K562 (cell line): ENCODE data around the gene METTL22. TPM values are rescaled to one million over a fixed set of nuclear protein-coding genes. Genes with fewer than 3 reads are reported as not detected.
A peak's percentile ranks its signal among the peaks of the same experiment; 100 is the strongest.

ENCODE experiments used
- ATAC-seq: fragments of 200-7000 bp; cut with Tn5 transposase; 3 replicates; pipeline ENCODE4 v1.9.1; 2020; ENCODE audit warnings: moderate library complexity
- BruUV-seq: library from RNA; stranded (reverse); fragments of 400-500 nt; replicated peaks from 2 replicates; lab custom pipeline; 2021; lab: Mats Ljungman, UMichigan
- CTCF ChIA-PET: fragments of 300-600 bp; formaldehyde crosslinking; extraction: SDS; loops from one replicate; lab custom pipeline; 2021; ENCODE audit warnings: low intra/inter-chr PET ratio; lab: Yijun Ruan, JAX
- POLR2A ChIA-PET: fragments of 300-600, 350-650 bp; sonication (Branson Sonifier 250); formaldehyde crosslinking; extraction: SDS; loops from one replicate; lab custom pipeline; 2021; ENCODE audit warnings: antibody characterized with exemption, inconsistent platforms; lab: Yijun Ruan, JAX
- DNase-seq, 4 experiments: peaks; one replicate each; pipeline versions ENCODE4 v3.0.0 to v3.0.0-alpha.2; 2011 to 2018; ENCODE audit warnings: low spot score in 3 of 4, mixed read lengths in 3 of 4; ENCODE audit errors: extremely low read depth in 1 of 4
- FAIRE-seq: peaks from 2 replicates; lab custom pipeline; 2011; peaks lifted over from hg19 to GRCh38; lab: Jason Lieb, UNC
- H2AFZ ChIP-seq: 2 replicates; pipeline ENCODE4 v1.6.0; 2011; ENCODE audit warnings: low read depth, low read length, control low read depth, inconsistent platforms
- H3K27ac ChIP-seq: fragments of 200-600 bp; 3 replicates; pipeline ENCODE4 v1.8.0; 2011; ENCODE audit warnings: low read depth, mild to moderate bottlenecking, control low read depth, inconsistent platforms, low read length, moderate library complexity, mixed read lengths; ENCODE audit errors: extremely low read depth
- H3K27me3 ChIP-seq, 2 experiments: fragments of 300-600 bp in 1 of 2; 2 replicates in 1 of 2; 3 replicates in 1 of 2; pipeline versions ENCODE4 v1.6.0 to v1.8.0; 2011; ENCODE audit warnings: inconsistent platforms in 2 of 2, low read length in 2 of 2, mild to moderate bottlenecking in 1 of 2, mixed read lengths in 1 of 2, moderate library complexity in 1 of 2; ENCODE audit not compliant: control insufficient read depth in 2 of 2, insufficient read depth in 2 of 2
- H3K36me3 ChIP-seq: fragments of 300-600 bp; 3 replicates; pipeline ENCODE4 v1.8.0; 2011; ENCODE audit warnings: mild to moderate bottlenecking, low read length, inconsistent platforms; ENCODE audit not compliant: control insufficient read depth, insufficient read depth
- H3K4me1 ChIP-seq, 2 experiments: fragments of 200-600 bp in 1 of 2; replicated peaks in 1 of 2; 2 replicates in 1 of 2; 3 replicates in 1 of 2; pipeline versions ENCODE4 v1.5.1 to v1.8.0; 2011; ENCODE audit warnings: inconsistent platforms in 2 of 2, low read length in 2 of 2, mild to moderate bottlenecking in 1 of 2, mixed read lengths in 1 of 2, moderate library complexity in 1 of 2; ENCODE audit not compliant: control insufficient read depth in 2 of 2, insufficient read depth in 2 of 2
- H3K4me2 ChIP-seq: 2 replicates; pipeline ENCODE4 v1.6.1; 2011; ENCODE audit warnings: low read length, control low read depth, inconsistent platforms, mixed read lengths; ENCODE audit not compliant: insufficient read depth
- H3K4me3 ChIP-seq: fragments of 200-600 bp; sonication (generic), shearing (Covaris generic); 2 replicates; pipeline ENCODE4 v1.5.1; 2016; ENCODE audit warnings: control low read depth, inconsistent platforms
- H3K79me2 ChIP-seq: fragments of 200-600 bp; 3 replicates; pipeline ENCODE4 v1.8.0; 2011; ENCODE audit warnings: low read length, inconsistent platforms; ENCODE audit not compliant: control insufficient read depth, insufficient read depth
- H3K9ac ChIP-seq, 2 experiments: 2 replicates each; pipeline versions ENCODE4 v1.6.0 to v1.6.1; 2011; ENCODE audit warnings: low read depth in 2 of 2, low read length in 2 of 2, control low read depth in 1 of 2, inconsistent platforms in 1 of 2, mild to moderate bottlenecking in 1 of 2, mixed read lengths in 1 of 2; ENCODE audit not compliant: insufficient read depth in 1 of 2
- H3K9me1 ChIP-seq: one replicate; pipeline ENCODE4 v1.6.0; 2011; ENCODE audit warnings: inconsistent platforms, mild to moderate bottlenecking, low read length, moderate library complexity; ENCODE audit not compliant: control insufficient read depth, insufficient read depth
- H3K9me3 ChIP-seq: replicated peaks from 2 replicates; pipeline ENCODE4 v1.5.1; 2011; ENCODE audit warnings: low read depth, low read length, inconsistent platforms; ENCODE audit not compliant: control insufficient read depth, insufficient read depth
- H4K20me1 ChIP-seq: replicated peaks from 2 replicates; pipeline ENCODE4 v1.6.1; 2011; ENCODE audit warnings: low read length, inconsistent platforms, mixed read lengths; ENCODE audit not compliant: control insufficient read depth, insufficient read depth
- BCLAF1 ChIP-seq, 2 experiments: fragments of 450-650 bp in 1 of 2; IDR thresholded peaks; 2 replicates each; pipeline ENCODE4 v1.6.1; 2011 to 2017; ENCODE audit warnings: low read depth in 2 of 2, antibody characterized with exemption in 1 of 2, borderline replicate concordance in 1 of 2, low read length in 1 of 2, mild to moderate bottlenecking in 1 of 2, mixed read lengths in 1 of 2; ENCODE audit not compliant: control insufficient read depth in 1 of 2
- BDP1 ChIP-seq: IDR thresholded peaks from 3 replicates; pipeline ENCODE4 v1.6.1; 2011; ENCODE audit not compliant: insufficient read length, insufficient read depth
- FOXP4 ChIP-seq: sonication (generic); formaldehyde crosslinking; IDR thresholded peaks from 2 replicates; pipeline ENCODE4 v1.8.0; 2022; ENCODE audit warnings: mild to moderate bottlenecking, missing genetic modification reagents, borderline replicate concordance
- GTF2A2 ChIP-seq: IDR thresholded peaks from 2 replicates; pipeline ENCODE4 v1.6.1; 2016; ENCODE audit warnings: mild to moderate bottlenecking, missing genetic modification characterization, missing compliant biosample characterization
- KDM2B ChIP-seq: fragments of 250-450 bp; sonication (Bioruptor Pico); IDR thresholded peaks from 2 replicates; pipeline ENCODE4 v1.8.0; 2021; ENCODE audit warnings: mild to moderate bottlenecking, moderate library complexity
- KLF16 ChIP-seq: IDR thresholded peaks from 2 replicates; pipeline ENCODE4 v1.6.1; 2016; ENCODE audit warnings: antibody characterized with exemption
- MXI1 ChIP-seq: IDR thresholded peaks from 2 replicates; pipeline ENCODE4 v1.6.1; 2011; ENCODE audit warnings: low read depth, mild to moderate bottlenecking, improper control_type of control experiment, low read length
- MYBL2 ChIP-seq, 2 experiments: fragments of 450-650 bp in 1 of 2; sonication (generic) in 1 of 2; formaldehyde crosslinking in 1 of 2; IDR thresholded peaks; 2 replicates each; pipeline versions ENCODE4 v1.6.1 to v1.8.1; 2017 to 2022; ENCODE audit warnings: borderline replicate concordance in 1 of 2, inconsistent platforms in 1 of 2, low read depth in 1 of 2, mild to moderate bottlenecking in 1 of 2, missing genetic modification reagents in 1 of 2, moderate library complexity in 1 of 2
- NFIC ChIP-seq: fragments of 450-650 bp; IDR thresholded peaks from 2 replicates; pipeline ENCODE4 v1.6.1; 2017; ENCODE audit warnings: mild to moderate bottlenecking, inconsistent platforms
- RBM15 ChIP-seq: fragments of 200-400 bp; formaldehyde crosslinking; IDR thresholded peaks from 2 replicates; pipeline ENCODE4 v1.6.1; 2018; ENCODE audit warnings: mild to moderate bottlenecking, low read length, moderate library complexity; ENCODE audit not compliant: insufficient read depth
- SOX6 ChIP-seq: fragments of 450-650 bp; IDR thresholded peaks from 2 replicates; pipeline ENCODE4 v1.6.1; 2014; ENCODE audit warnings: mild to moderate bottlenecking
- ZNF584 ChIP-seq: fragments of 200-800 bp; sonication (Bioruptor generic); IDR thresholded peaks from 2 replicates; pipeline ENCODE4 v1.6.1; 2016; ENCODE audit warnings: low read depth, mild to moderate bottlenecking, missing genetic modification characterization, missing compliant biosample characterization
- WGBS: fragments of 100-300 bp; shearing (Covaris generic); methylation state at CpG from one replicate; pipeline ENCODE4 v1.1.6; 2016; ENCODE audit warnings: low coverage, mixed read lengths; ENCODE audit not compliant: insufficient coverage; ENCODE audit errors: missing lambda C conversion rate; 5-methylcytosine and 5-hydroxymethylcytosine counted together
- in situ Hi-C: fragments of 300-500 bp; cut with MboI; formaldehyde crosslinking; loops from 4 replicates; pipeline ENCODE4 v1.15.0; 2018; ENCODE audit warnings: inconsistent platforms, mixed read lengths
- intact Hi-C: fragments of 100-400 bp; cut with micrococcal nuclease; formaldehyde crosslinking; loops from 2 replicates; pipeline ENCODE4 v1.14.2; 2022
- polyA plus RNA-seq, 8 experiments: library from polyadenylated mRNA; depleted of rRNA in 4 of 8; stranded (reverse) in 5 of 8; unstranded in 3 of 8; fragments of >200 nt; fragmentation: Nextera tagmentation in 2 of 8; fragmentation: Illumina TruSeq in 1 of 8; extraction: Ambion mirVana in 2 of 8; extraction: Trizol in 1 of 8; gene quantifications; 2 replicates each; pipeline versions ENCODE4 v1.2.1 to v1.2.3, GENCODE V29; 2011 to 2014; ENCODE audit warnings: inconsistent platforms in 1 of 8, missing spikeins in 1 of 8
- total RNA-seq, 7 experiments: library from RNA; depleted of rRNA in 6 of 7; stranded (reverse); fragments of >200 nt in 6 of 7; fragmentation: Illumina TruSeq in 2 of 7; extraction: Trizol in 2 of 7; gene quantifications; 2 replicates each; pipeline versions ENCODE4 v1.2.1 to v1.2.3, GENCODE V29; 2011 to 2021; ENCODE audit warnings: low replicate concordance in 1 of 7
- TF ChIP-seq, protein P1 (sequence below), 2 experiments: fragments of 450-650 bp in 1 of 2; sonication (generic) in 1 of 2; formaldehyde crosslinking in 1 of 2; IDR thresholded peaks in 1 of 2; conservative IDR thresholded peaks in 1 of 2; 2 replicates each; pipeline versions ENCODE4 v1.6.1 to v1.8.1; 2016 to 2023; ENCODE audit warnings: mild to moderate bottlenecking in 2 of 2, moderate library complexity in 2 of 2, inconsistent platforms in 1 of 2, missing genetic modification reagents in 1 of 2

Gene METTL22
- total and polyA plus RNA-seq, 9 of the 15 experiments (the other 6 are each of a cell fraction or from before 2014, with no cell fraction given), result 6.9 to 33.2 (median 18.5) TPM

- POLR2A ChIA-PET, result no interaction called here
- no peak for TF ChIP-seq MXI1
- TF ChIP-seq BCLAF1 (IDR thresholded peaks at IDR 0.05; ENCODE audit: borderline replicate concordance in 1 of 2, control insufficient read depth in 1 of 2, low read depth in 2 of 2, low read length in 1 of 2), result no peak
- no peak for TF ChIP-seq MYBL2 (IDR thresholded peaks at IDR 0.05; ENCODE audit: low read depth)
- TF ChIP-seq MYBL2 (CRISPR knock-in tag; IDR thresholded peaks at IDR 0.05; ENCODE audit: borderline replicate concordance), result no peak
- TF ChIP-seq ZNF584 (CRISPR knock-in tag), result no peak
- TF ChIP-seq, protein P1, sequence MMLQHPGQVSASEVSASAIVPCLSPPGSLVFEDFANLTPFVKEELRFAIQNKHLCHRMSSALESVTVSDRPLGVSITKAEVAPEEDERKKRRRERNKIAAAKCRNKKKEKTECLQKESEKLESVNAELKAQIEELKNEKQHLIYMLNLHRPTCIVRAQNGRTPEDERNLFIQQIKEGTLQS (IDR thresholded peaks at IDR 0.05), result peak; percentile 20; the same call in 1 of the 2 replicates
- TF ChIP-seq, protein P1 (CRISPR knock-in tag; conservative IDR thresholded peaks at IDR 0.05), result no peak
- TF ChIP-seq KDM2B, result no peak
- no peak for TF ChIP-seq BDP1
- TF ChIP-seq NFIC, result peak; percentile 97
- no peak for TF ChIP-seq FOXP4 (CRISPR knock-in tag)
- no peak for TF ChIP-seq GTF2A2
- no peak for TF ChIP-seq KLF16
- no peak for TF ChIP-seq RBM15
- no peak for TF ChIP-seq SOX6
These were observed 61.2 kb downstream of the METTL22 start for GRCh38 chr16:8682551-8683259.

More at GRCh38 chr16:8682551-8683259, 61.2 kb downstream of the METTL22 start:
- Histone ChIP-seq H3K9me3 (no peaks in the 10 kb centered on the region; the same call in 1 of the 2 replicates), H3K4me2 (no peak overlapping the region), H3K27ac (no peak overlapping the region), H3K4me3 (no peak overlapping the region), H3K4me1 (no peaks in the 10 kb centered on the region), H3K79me2 (no peaks in the 10 kb centered on the region), H3K36me3 (no peaks in the 10 kb centered on the region), H2AFZ (no peak overlapping the region), H3K27me3 (peaks cover 7 to 38% of the 10 kb centered on the region in 2 experiments), H4K20me1 (0 out of 2 replicates have a peak, but pooled peaks cover 3% of the 10 kb centered on the region), H3K9ac (no peak overlapping the region), H3K9me1 (no peaks in the 10 kb centered on the region)
- BruUV-seq, result no TSS peak
- FAIRE-seq (no peak), ATAC-seq (no peak), DNase-seq (no peak)
- CTCF ChIA-PET, result no interaction called here
- intact Hi-C loops, result no loop called here
- WGBS, result 4% methylated on average over 9 of the region's 9 CpGs
- in situ Hi-C loops, result no loop called here
